ENCODE data around the gene NPLOC4. TPM values are rescaled to one million over a fixed set of nuclear protein-coding genes. Genes with fewer than 3 reads are reported as not detected.

Gene NPLOC4
- total and polyA plus RNA-seq, 2 of the 13 experiments (the other 11 are each of a cell fraction or from before 2014, with no cell fraction given) = 57.0 to 97.0 TPM

- TF ChIP-seq, protein P1, sequence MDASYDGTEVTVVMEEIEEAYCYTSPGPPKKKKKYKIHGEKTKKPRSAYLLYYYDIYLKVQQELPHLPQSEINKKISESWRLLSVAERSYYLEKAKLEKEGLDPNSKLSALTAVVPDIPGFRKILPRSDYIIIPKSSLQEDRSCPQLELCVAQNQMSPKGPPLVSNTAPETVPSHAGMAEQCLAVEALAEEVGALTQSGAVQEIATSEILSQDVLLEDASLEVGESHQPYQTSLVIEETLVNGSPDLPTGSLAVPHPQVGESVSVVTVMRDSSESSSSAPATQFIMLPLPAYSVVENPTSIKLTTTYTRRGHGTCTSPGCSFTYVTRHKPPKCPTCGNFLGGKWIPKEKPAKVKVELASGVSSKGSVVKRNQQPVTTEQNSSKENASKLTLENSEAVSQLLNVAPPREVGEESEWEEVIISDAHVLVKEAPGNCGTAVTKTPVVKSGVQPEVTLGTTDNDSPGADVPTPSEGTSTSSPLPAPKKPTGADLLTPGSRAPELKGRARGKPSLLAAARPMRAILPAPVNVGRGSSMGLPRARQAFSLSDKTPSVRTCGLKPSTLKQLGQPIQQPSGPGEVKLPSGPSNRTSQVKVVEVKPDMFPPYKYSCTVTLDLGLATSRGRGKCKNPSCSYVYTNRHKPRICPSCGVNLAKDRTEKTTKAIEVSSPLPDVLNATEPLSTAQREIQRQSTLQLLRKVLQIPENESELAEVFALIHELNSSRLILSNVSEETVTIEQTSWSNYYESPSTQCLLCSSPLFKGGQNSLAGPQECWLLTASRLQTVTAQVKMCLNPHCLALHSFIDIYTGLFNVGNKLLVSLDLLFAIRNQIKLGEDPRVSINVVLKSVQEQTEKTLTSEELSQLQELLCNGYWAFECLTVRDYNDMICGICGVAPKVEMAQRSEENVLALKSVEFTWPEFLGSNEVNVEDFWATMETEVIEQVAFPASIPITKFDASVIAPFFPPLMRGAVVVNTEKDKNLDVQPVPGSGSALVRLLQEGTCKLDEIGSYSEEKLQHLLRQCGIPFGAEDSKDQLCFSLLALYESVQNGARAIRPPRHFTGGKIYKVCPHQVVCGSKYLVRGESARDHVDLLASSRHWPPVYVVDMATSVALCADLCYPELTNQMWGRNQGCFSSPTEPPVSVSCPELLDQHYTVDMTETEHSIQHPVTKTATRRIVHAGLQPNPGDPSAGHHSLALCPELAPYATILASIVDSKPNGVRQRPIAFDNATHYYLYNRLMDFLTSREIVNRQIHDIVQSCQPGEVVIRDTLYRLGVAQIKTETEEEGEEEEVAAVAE (CRISPR knock-in tag; IDR thresholded peaks at IDR 0.05; ENCODE audit: borderline replicate concordance) = no peak
- TF ChIP-seq, protein P2, sequence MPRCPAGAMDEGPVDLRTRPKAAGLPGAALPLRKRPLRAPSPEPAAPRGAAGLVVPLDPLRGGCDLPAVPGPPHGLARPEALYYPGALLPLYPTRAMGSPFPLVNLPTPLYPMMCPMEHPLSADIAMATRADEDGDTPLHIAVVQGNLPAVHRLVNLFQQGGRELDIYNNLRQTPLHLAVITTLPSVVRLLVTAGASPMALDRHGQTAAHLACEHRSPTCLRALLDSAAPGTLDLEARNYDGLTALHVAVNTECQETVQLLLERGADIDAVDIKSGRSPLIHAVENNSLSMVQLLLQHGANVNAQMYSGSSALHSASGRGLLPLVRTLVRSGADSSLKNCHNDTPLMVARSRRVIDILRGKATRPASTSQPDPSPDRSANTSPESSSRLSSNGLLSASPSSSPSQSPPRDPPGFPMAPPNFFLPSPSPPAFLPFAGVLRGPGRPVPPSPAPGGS (CRISPR knock-in tag; IDR thresholded peaks at IDR 0.05) = no peak
- no peak for TF ChIP-seq ZSCAN29 (CRISPR knock-in tag; conservative IDR thresholded peaks at IDR 0.05)
- TF ChIP-seq SUZ12 (IDR thresholded peaks at IDR 0.05; ENCODE audit: low read depth, low read length) = no peak
- no peak for TF ChIP-seq SMAD1 (CRISPR knock-in tag; IDR thresholded peaks at IDR 0.05; ENCODE audit: borderline replicate concordance, low read depth)
- TF ChIP-seq ZNF552 (CRISPR knock-in tag; IDR thresholded peaks at IDR 0.05; ENCODE audit: borderline replicate concordance) = no peak
- TF ChIP-seq KDM5A (IDR thresholded peaks at IDR 0.05; ENCODE audit: borderline replicate concordance, low read length) = no peak
- no peak for TF ChIP-seq LRRFIP1 (CRISPR knock-in tag; conservative IDR thresholded peaks at IDR 0.05)
- TF ChIP-seq ZNF331 (CRISPR knock-in tag; IDR thresholded peaks at IDR 0.05) = no peak
- TF ChIP-seq, protein P3, sequence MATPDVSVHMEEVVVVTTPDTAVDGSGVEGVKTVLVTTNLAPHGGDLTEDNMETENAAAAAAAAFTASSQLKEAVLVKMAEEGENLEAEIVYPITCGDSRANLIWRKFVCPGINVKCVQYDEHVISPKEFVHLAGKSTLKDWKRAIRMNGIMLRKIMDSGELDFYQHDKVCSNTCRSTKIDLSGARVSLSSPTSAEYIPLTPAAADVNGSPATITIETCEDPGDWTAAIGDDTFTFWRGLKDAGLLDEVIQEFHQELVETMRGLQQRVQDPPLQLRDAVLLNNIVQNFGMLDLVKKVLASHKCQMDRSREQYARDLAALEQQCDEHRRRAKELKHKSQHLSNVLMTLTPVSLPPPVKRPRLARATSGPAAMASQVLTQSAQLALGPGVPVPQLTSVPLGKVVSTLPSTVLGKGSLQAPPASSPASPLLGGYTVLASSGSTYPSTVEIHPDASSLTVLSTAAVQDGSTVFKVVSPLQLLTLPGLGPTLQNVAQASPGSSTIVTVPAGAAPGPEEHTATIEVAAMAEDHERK (CRISPR knock-in tag; IDR thresholded peaks at IDR 0.05; ENCODE audit: low read depth) = no peak
- no peak for TF ChIP-seq TOE1 (CRISPR knock-in tag; IDR thresholded peaks at IDR 0.05)
- no peak for TF ChIP-seq IKZF1 (IDR thresholded peaks at IDR 0.05)
- no peak; the same call in 1 of the 2 replicates for TF ChIP-seq ZNF296 (CRISPR knock-in tag; conservative IDR thresholded peaks at IDR 0.05)
- TF ChIP-seq CAMTA2 (CRISPR knock-in tag; IDR thresholded peaks at IDR 0.05; ENCODE audit: borderline replicate concordance) = no peak
- TF ChIP-seq NR2F1 (CRISPR knock-in tag; IDR thresholded peaks at IDR 0.05) = no peak
- TF ChIP-seq ZEB1 (IDR thresholded peaks at IDR 0.05; ENCODE audit: insufficient replicate concordance, low read depth) = no peak
Observed at GRCh38 chr17:81665205-81666091, 28.5 kb upstream of the NPLOC4 start (continued).

All from HepG2 (cell line).